ENCODE results near the gene ARL2. TPM values are rescaled to one million over a fixed set of nuclear protein-coding genes. Genes with fewer than 3 reads are reported as not detected.
"Not testable (repeated sequence)": the region's sequence is repeated elsewhere in the genome, so short reads cannot be mapped to it uniquely, and the experiment has no call there.

ARL2 gene
- total RNA-seq, 2 experiments from 2014 or later: 10.5 to 11.1 TPM

GRCh38 chr11:64976651-64977050 is 37.3 kb upstream of the ARL2 start:
- intact Hi-C loops (cut with DNase I, micrococcal nuclease): no loop called here
- H3K9me3 Mint-ChIP-seq: no peaks in the 10 kb centered on the region
- H3K4me3 Mint-ChIP-seq: no peak overlapping the region
- TF ChIP-seq, protein P1, sequence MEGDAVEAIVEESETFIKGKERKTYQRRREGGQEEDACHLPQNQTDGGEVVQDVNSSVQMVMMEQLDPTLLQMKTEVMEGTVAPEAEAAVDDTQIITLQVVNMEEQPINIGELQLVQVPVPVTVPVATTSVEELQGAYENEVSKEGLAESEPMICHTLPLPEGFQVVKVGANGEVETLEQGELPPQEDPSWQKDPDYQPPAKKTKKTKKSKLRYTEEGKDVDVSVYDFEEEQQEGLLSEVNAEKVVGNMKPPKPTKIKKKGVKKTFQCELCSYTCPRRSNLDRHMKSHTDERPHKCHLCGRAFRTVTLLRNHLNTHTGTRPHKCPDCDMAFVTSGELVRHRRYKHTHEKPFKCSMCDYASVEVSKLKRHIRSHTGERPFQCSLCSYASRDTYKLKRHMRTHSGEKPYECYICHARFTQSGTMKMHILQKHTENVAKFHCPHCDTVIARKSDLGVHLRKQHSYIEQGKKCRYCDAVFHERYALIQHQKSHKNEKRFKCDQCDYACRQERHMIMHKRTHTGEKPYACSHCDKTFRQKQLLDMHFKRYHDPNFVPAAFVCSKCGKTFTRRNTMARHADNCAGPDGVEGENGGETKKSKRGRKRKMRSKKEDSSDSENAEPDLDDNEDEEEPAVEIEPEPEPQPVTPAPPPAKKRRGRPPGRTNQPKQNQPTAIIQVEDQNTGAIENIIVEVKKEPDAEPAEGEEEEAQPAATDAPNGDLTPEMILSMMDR (IDR thresholded peaks at IDR 0.05): no peak
- Histone ChIP-seq H3K4me1 (ENCODE audit: insufficient read depth, low read length) (peaks cover 12% of the 10 kb centered on the region), H3K4me3 (ENCODE audit: low read length) (no peak overlapping the region), H3K27me3 (ENCODE audit: control insufficient read depth in 1 of 2, insufficient read depth in 2 of 2, low read length in 2 of 2) (no peaks in the 10 kb centered on the region), H3K27ac (ENCODE audit: low read depth in 1 of 2, low read length in 2 of 2) (no peak overlapping the region), H3K36me3 (ENCODE audit: insufficient read depth, low read length) (no peaks in the 10 kb centered on the region), H3K9me3 (ENCODE audit: control insufficient read depth in 1 of 2, insufficient read depth in 1 of 2, low read length in 2 of 2) (no peaks in the 10 kb centered on the region)
- no peak overlapping the region for H3K27ac Mint-ChIP-seq
- ATAC-seq (ENCODE audit: poor library complexity): no peak
- DNase-seq: no peak
- no peaks in the 10 kb centered on the region for H3K36me3 Mint-ChIP-seq (ENCODE audit: low read depth)
- ChIA-PET CTCF (no interaction called here), POLR2A (no interaction called here)
- no peaks in the 10 kb centered on the region for H3K27me3 Mint-ChIP-seq
- peaks cover 8% of the 10 kb centered on the region for H3K4me1 Mint-ChIP-seq (ENCODE audit: low read depth)

GRCh38 chr11:64983339-64983738 is 30.6 kb upstream of the ARL2 start:
- POLR2A ChIA-PET; DNase-seq; H3K4me3 Mint-ChIP-seq; H3K4me1 Mint-ChIP-seq (ENCODE audit: low read depth); H3K4me3 ChIP-seq (ENCODE audit: low read length); H3K36me3 Mint-ChIP-seq (ENCODE audit: low read depth); ATAC-seq (ENCODE audit: poor library complexity); H3K27me3 Mint-ChIP-seq; H3K27ac Mint-ChIP-seq; H3K27ac ChIP-seq (ENCODE audit: low read depth in 1 of 2, low read length in 2 of 2); H3K9me3 Mint-ChIP-seq; H3K9me3 ChIP-seq (ENCODE audit: control insufficient read depth in 1 of 2, insufficient read depth in 1 of 2, low read length in 2 of 2); intact Hi-C loops (cut with DNase I, micrococcal nuclease); H3K4me1 ChIP-seq (ENCODE audit: insufficient read depth, low read length); CTCF ChIA-PET; H3K36me3 ChIP-seq (ENCODE audit: insufficient read depth, low read length); H3K27me3 ChIP-seq (ENCODE audit: control insufficient read depth in 1 of 2, insufficient read depth in 2 of 2, low read length in 2 of 2): not testable (repeated sequence)

GRCh38 chr11:64987998-64988854 is 25.7 kb upstream of the ARL2 start:
- ChIA-PET CTCF (no interaction called here), POLR2A (no interaction called here)
- DNase-seq (no peak), ATAC-seq (ENCODE audit: poor library complexity) (no peak)
- no peak overlapping the region for H3K27ac Mint-ChIP-seq
- no peak overlapping the region for H3K27ac ChIP-seq (ENCODE audit: low read depth in 1 of 2, low read length in 2 of 2)
- H3K36me3 Mint-ChIP-seq (ENCODE audit: low read depth): no peaks in the 10 kb centered on the region
- H3K4me3 Mint-ChIP-seq: no peak overlapping the region
- H3K27me3 ChIP-seq (ENCODE audit: control insufficient read depth in 1 of 2, insufficient read depth in 2 of 2, low read length in 2 of 2): no peaks in the 10 kb centered on the region
- no peaks in the 10 kb centered on the region for H3K9me3 Mint-ChIP-seq
- TF ChIP-seq, protein P1 (IDR thresholded peaks at IDR 0.05): no peak
- intact Hi-C loops (cut with DNase I, micrococcal nuclease): no loop called here
- H3K27me3 Mint-ChIP-seq: peaks cover 7% of the 10 kb centered on the region
- H3K4me1 ChIP-seq (ENCODE audit: insufficient read depth, low read length): peaks cover 17% of the 10 kb centered on the region
- H3K36me3 ChIP-seq (ENCODE audit: insufficient read depth, low read length): no peaks in the 10 kb centered on the region
- H3K9me3 ChIP-seq (ENCODE audit: control insufficient read depth in 1 of 2, insufficient read depth in 1 of 2, low read length in 2 of 2): no peaks in the 10 kb centered on the region
- H3K4me3 ChIP-seq (ENCODE audit: low read length): no peak overlapping the region
- H3K4me1 Mint-ChIP-seq (ENCODE audit: low read depth): peaks cover 8% of the 10 kb centered on the region

GRCh38 chr11:64989416-64989815 is 24.5 kb upstream of the ARL2 start:
- Mint-ChIP-seq H3K9me3 (no peaks in the 10 kb centered on the region), H3K27ac (no peak overlapping the region), H3K4me3 (no peak overlapping the region), H3K4me1 (ENCODE audit: low read depth) (peaks cover 8% of the 10 kb centered on the region), H3K36me3 (ENCODE audit: low read depth) (no peaks in the 10 kb centered on the region), H3K27me3 (peaks cover 7% of the 10 kb centered on the region)
- no peak for DNase-seq
- ChIA-PET CTCF (no interaction called here), POLR2A (no interaction called here)
- H3K36me3 ChIP-seq (ENCODE audit: insufficient read depth, low read length): no peaks in the 10 kb centered on the region
- no peak overlapping the region for H3K27ac ChIP-seq (ENCODE audit: low read depth in 1 of 2, low read length in 2 of 2)
- no peak for ATAC-seq (ENCODE audit: poor library complexity)
- intact Hi-C loops (cut with DNase I, micrococcal nuclease): no loop called here
- H3K27me3 ChIP-seq (ENCODE audit: control insufficient read depth in 1 of 2, insufficient read depth in 2 of 2, low read length in 2 of 2): no peaks in the 10 kb centered on the region
- TF ChIP-seq, protein P1 (IDR thresholded peaks at IDR 0.05): no peak
- no peak overlapping the region for H3K4me3 ChIP-seq (ENCODE audit: low read length)
- H3K4me1 ChIP-seq (ENCODE audit: insufficient read depth, low read length): peaks cover 17% of the 10 kb centered on the region
- no peaks in the 10 kb centered on the region for H3K9me3 ChIP-seq (ENCODE audit: control insufficient read depth in 1 of 2, insufficient read depth in 1 of 2, low read length in 2 of 2)

All from CD4-positive, alpha-beta T cell (primary cell).